SK-N-MC (cell line): ENCODE data around the gene DNAJC11.
"Not testable (repeated sequence)": the region's sequence is repeated elsewhere in the genome, so short reads cannot be mapped to it uniquely, and the experiment has no call there.

ENCODE experiments used
- EZH2 ChIP-seq: fragments of 200-600 bp; sonication (generic); IDR thresholded peaks from one replicate; pipeline ENCODE4 v1.6.1; 2017; ENCODE audit warnings: antibody characterized with exemption
- POLR2AphosphoS5 ChIP-seq: IDR thresholded peaks from 2 replicates; pipeline ENCODE4 v1.6.1; 2012; ENCODE audit warnings: mild to moderate bottlenecking, low read depth, low read length, borderline replicate concordance

GRCh38 chr1:6640867-6641266, 60.7 kb downstream of the DNAJC11 start:
- not testable (repeated sequence) for TF ChIP-seq EZH2, POLR2AphosphoS5
